GM19324 (cell line): ENCODE results near the gene TWNK.

Source experiments
- ATAC-seq: cut with Tn5 transposase; IDR thresholded peaks from one replicate; pipeline ENCODE4 v1.9.1; 2021; ENCODE audit warnings: mild to moderate bottlenecking, moderate library complexity; ENCODE audit not compliant: unreplicated experiment, low FRiP score

The TWNK gene

GRCh38 chr10:101007915-101008822 is 20.8 kb downstream of the TWNK start:
- ATAC-seq: no peak

GRCh38 chr10:101008823-101009423 is 21.6 kb downstream of the TWNK start:
- no peak for ATAC-seq

GRCh38 chr10:101010329-101010728 is 23.0 kb downstream of the TWNK start:
- no peak for ATAC-seq

- ATAC-seq: no peak
Measured at GRCh38 chr10:101011517-101012423, 24.4 kb downstream of the TWNK start.

- ATAC-seq: peak; percentile 51
Measured at GRCh38 chr10:101012525-101013364, 25.4 kb downstream of the TWNK start.

GRCh38 chr10:101013365-101013825 is 26.1 kb downstream of the TWNK start:
- no peak for ATAC-seq

- no peak for ATAC-seq
Measured at GRCh38 chr10:101014230-101014884, 27.0 kb downstream of the TWNK start.

GRCh38 chr10:101014966-101015581 is 27.7 kb downstream of the TWNK start:
- ATAC-seq: no peak

- ATAC-seq: no peak
Measured at GRCh38 chr10:101015582-101015973, 28.2 kb downstream of the TWNK start.

- ATAC-seq: no peak
Measured at GRCh38 chr10:101016814-101017213, 29.5 kb downstream of the TWNK start.

- no peak for ATAC-seq
Measured at GRCh38 chr10:101018118-101018599, 30.8 kb downstream of the TWNK start.

GRCh38 chr10:101018600-101019439 is 31.5 kb downstream of the TWNK start:
- no peak for ATAC-seq

- ATAC-seq: no peak
Measured at GRCh38 chr10:101019440-101019703, 32.0 kb downstream of the TWNK start.

GRCh38 chr10:101020427-101021075 is 33.2 kb downstream of the TWNK start:
- no peak for ATAC-seq

- ATAC-seq: no peak
Measured at GRCh38 chr10:101021239-101021638, 33.9 kb downstream of the TWNK start.

- no peak for ATAC-seq
Measured at GRCh38 chr10:101021692-101022251, 34.4 kb downstream of the TWNK start.

GRCh38 chr10:101022967-101023705 is 35.8 kb downstream of the TWNK start:
- ATAC-seq: no peak
